Measurements from ENCODE around the gene MSTN.
"Not testable (repeated sequence)": the region's sequence is repeated elsewhere in the genome, so short reads cannot be mapped to it uniquely, and the experiment has no call there.

Gene MSTN

DNA sequence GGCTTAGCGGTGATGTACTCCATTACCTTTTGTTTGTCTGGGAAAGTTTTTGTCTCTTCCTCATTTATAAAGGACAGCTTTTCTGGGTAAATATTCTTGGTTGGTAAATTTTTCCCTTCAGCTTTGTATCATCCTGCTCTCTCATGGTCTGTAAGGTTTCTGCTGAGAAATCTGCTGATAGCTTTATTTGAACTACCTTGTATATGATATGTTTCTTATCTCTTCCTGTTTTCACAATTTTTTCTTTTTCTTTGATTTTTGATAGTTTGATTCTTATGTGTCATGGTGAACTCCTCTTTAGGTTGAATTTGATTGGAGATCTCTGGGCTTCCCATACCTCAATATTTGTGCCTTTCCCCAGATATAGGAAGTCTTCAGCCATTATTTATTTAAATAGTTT, 44.7 kb downstream of the MSTN start:
- H3K27ac ChIP-seq (ENCODE audit: low read length) = no peak overlapping the region
- no peaks in the 10 kb centered on the region for H3K79me2 ChIP-seq (ENCODE audit: insufficient read depth, low read length)
- no peaks in the 10 kb centered on the region for H4K20me1 ChIP-seq (ENCODE audit: insufficient read depth, low read length)
- no peak overlapping the region for H3K4me2 ChIP-seq (ENCODE audit: insufficient read depth, low read length)
- no peak overlapping the region for H3K9ac ChIP-seq (ENCODE audit: low read depth, low read length)
- DNase-seq (no peak), ATAC-seq (ENCODE audit: insufficient read depth, low read depth) (no peak)
- peaks cover 4% of the 10 kb centered on the region for H3K27me3 ChIP-seq (ENCODE audit: insufficient read depth, low read length, poor library complexity)
- H3K4me1 ChIP-seq (ENCODE audit: insufficient read depth, low read length) = no peaks in the 10 kb centered on the region
- no peaks in the 10 kb centered on the region for H3K36me3 ChIP-seq (ENCODE audit: insufficient read depth, low read length)
- no peak overlapping the region for H3K4me3 ChIP-seq (ENCODE audit: low read depth in 1 of 2, low read length in 2 of 2)
- no peak overlapping the region for H2AFZ ChIP-seq (ENCODE audit: low read depth, low read length)
- no peaks in the 10 kb centered on the region for H3K9me3 ChIP-seq (ENCODE audit: insufficient read depth, low read length, severe bottlenecking)
- TF ChIP-seq, protein P1, sequence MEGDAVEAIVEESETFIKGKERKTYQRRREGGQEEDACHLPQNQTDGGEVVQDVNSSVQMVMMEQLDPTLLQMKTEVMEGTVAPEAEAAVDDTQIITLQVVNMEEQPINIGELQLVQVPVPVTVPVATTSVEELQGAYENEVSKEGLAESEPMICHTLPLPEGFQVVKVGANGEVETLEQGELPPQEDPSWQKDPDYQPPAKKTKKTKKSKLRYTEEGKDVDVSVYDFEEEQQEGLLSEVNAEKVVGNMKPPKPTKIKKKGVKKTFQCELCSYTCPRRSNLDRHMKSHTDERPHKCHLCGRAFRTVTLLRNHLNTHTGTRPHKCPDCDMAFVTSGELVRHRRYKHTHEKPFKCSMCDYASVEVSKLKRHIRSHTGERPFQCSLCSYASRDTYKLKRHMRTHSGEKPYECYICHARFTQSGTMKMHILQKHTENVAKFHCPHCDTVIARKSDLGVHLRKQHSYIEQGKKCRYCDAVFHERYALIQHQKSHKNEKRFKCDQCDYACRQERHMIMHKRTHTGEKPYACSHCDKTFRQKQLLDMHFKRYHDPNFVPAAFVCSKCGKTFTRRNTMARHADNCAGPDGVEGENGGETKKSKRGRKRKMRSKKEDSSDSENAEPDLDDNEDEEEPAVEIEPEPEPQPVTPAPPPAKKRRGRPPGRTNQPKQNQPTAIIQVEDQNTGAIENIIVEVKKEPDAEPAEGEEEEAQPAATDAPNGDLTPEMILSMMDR (IDR thresholded peaks at IDR 0.05; ENCODE audit: borderline replicate concordance, extremely low read depth, low read length, poor library complexity, severe bottlenecking) = no peak
- no peak for TF ChIP-seq EZH2 (IDR thresholded peaks at IDR 0.05; ENCODE audit: borderline replicate concordance, low read depth, low read length, severe bottlenecking)

GRCh38 chr2:190015969-190016368, 46.6 kb downstream of the MSTN start:
- H3K9me3 ChIP-seq (ENCODE audit: insufficient read depth, low read length, severe bottlenecking); H3K4me2 ChIP-seq (ENCODE audit: insufficient read depth, low read length); H3K27ac ChIP-seq (ENCODE audit: low read length); H3K79me2 ChIP-seq (ENCODE audit: insufficient read depth, low read length); H3K9ac ChIP-seq (ENCODE audit: low read depth, low read length); H4K20me1 ChIP-seq (ENCODE audit: insufficient read depth, low read length); ATAC-seq (ENCODE audit: insufficient read depth, low read depth); H3K27me3 ChIP-seq (ENCODE audit: insufficient read depth, low read length, poor library complexity); H2AFZ ChIP-seq (ENCODE audit: low read depth, low read length); H3K4me3 ChIP-seq (ENCODE audit: low read depth in 1 of 2, low read length in 2 of 2); H3K36me3 ChIP-seq (ENCODE audit: insufficient read depth, low read length); DNase-seq; H3K4me1 ChIP-seq (ENCODE audit: insufficient read depth, low read length): not testable (repeated sequence)

All from DND-41 (cell line).